Measurements from ENCODE around the gene TMCC1.

Gene TMCC1

DNA sequence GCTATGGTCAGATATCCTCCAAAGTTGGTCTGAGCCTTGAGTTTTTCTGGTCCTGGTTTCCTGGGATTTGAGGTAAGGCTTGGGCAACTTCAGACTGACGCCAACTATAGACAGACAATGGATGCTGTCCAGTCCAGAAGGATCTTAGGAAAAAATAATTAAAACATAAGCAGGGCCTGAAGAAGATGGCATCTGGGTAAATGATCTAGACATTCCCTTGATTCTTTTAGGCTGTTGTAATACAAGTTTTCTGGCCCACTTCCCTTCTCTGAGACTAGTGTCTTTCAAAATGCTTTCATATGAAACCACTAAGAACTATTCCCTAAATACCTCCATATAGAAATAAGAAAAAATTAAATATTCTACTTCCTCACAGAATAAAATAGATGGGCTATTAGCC, 239.4 kb downstream of the TMCC1 start:
- TF ChIP-seq, protein P1, sequence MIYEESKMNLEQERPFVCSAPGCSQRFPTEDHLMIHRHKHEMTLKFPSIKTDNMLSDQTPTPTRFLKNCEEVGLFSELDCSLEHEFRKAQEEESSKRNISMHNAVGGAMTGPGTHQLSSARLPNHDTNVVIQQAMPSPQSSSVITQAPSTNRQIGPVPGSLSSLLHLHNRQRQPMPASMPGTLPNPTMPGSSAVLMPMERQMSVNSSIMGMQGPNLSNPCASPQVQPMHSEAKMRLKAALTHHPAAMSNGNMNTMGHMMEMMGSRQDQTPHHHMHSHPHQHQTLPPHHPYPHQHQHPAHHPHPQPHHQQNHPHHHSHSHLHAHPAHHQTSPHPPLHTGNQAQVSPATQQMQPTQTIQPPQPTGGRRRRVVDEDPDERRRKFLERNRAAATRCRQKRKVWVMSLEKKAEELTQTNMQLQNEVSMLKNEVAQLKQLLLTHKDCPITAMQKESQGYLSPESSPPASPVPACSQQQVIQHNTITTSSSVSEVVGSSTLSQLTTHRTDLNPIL (CRISPR knock-in tag; IDR thresholded peaks at IDR 0.05; ENCODE audit: low read depth) = 0 out of 2 replicates have a peak, but pooled peaks have one; percentile 29
- TF ChIP-seq ZFP3 (CRISPR knock-in tag; IDR thresholded peaks at IDR 0.05) = 0 out of 2 replicates have a peak, but pooled peaks have one; percentile 27
- TF ChIP-seq RARB (CRISPR knock-in tag; IDR thresholded peaks at IDR 0.05) = no peak
- 0 out of 2 replicates have a peak, but pooled peaks have one; percentile 20 for TF ChIP-seq ESRRG (CRISPR knock-in tag; IDR thresholded peaks at IDR 0.05)
- no peak for TF ChIP-seq ZFP30 (CRISPR knock-in tag; IDR thresholded peaks at IDR 0.05)
- TF ChIP-seq, protein P2, sequence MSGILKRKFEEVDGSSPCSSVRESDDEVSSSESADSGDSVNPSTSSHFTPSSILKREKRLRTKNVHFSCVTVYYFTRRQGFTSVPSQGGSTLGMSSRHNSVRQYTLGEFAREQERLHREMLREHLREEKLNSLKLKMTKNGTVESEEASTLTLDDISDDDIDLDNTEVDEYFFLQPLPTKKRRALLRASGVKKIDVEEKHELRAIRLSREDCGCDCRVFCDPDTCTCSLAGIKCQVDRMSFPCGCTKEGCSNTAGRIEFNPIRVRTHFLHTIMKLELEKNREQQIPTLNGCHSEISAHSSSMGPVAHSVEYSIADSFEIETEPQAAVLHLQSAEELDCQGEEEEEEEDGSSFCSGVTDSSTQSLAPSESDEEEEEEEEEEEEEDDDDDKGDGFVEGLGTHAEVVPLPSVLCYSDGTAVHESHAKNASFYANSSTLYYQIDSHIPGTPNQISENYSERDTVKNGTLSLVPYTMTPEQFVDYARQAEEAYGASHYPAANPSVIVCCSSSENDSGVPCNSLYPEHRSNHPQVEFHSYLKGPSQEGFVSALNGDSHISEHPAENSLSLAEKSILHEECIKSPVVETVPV (CRISPR knock-in tag; IDR thresholded peaks at IDR 0.05) = no peak
- TF ChIP-seq, protein P3, sequence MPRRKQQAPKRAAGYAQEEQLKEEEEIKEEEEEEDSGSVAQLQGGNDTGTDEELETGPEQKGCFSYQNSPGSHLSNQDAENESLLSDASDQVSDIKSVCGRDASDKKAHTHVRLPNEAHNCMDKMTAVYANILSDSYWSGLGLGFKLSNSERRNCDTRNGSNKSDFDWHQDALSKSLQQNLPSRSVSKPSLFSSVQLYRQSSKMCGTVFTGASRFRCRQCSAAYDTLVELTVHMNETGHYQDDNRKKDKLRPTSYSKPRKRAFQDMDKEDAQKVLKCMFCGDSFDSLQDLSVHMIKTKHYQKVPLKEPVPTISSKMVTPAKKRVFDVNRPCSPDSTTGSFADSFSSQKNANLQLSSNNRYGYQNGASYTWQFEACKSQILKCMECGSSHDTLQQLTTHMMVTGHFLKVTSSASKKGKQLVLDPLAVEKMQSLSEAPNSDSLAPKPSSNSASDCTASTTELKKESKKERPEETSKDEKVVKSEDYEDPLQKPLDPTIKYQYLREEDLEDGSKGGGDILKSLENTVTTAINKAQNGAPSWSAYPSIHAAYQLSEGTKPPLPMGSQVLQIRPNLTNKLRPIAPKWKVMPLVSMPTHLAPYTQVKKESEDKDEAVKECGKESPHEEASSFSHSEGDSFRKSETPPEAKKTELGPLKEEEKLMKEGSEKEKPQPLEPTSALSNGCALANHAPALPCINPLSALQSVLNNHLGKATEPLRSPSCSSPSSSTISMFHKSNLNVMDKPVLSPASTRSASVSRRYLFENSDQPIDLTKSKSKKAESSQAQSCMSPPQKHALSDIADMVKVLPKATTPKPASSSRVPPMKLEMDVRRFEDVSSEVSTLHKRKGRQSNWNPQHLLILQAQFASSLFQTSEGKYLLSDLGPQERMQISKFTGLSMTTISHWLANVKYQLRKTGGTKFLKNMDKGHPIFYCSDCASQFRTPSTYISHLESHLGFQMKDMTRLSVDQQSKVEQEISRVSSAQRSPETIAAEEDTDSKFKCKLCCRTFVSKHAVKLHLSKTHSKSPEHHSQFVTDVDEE (CRISPR knock-in tag; IDR thresholded peaks at IDR 0.05) = no peak
- no peak for TF ChIP-seq ZNF565 (CRISPR knock-in tag; conservative IDR thresholded peaks at IDR 0.05; ENCODE audit: low read depth)
- TF ChIP-seq ISL1 (CRISPR knock-in tag; IDR thresholded peaks at IDR 0.05) = peak; percentile 76
- no peak for TF ChIP-seq PPARA (CRISPR knock-in tag; IDR thresholded peaks at IDR 0.05; ENCODE audit: borderline replicate concordance)
- 0 out of 2 replicates have a peak, but pooled peaks have one; percentile 48 for TF ChIP-seq SNAI2 (CRISPR knock-in tag; IDR thresholded peaks at IDR 0.05)
- peak; percentile 50 for ATAC-seq

DNA sequence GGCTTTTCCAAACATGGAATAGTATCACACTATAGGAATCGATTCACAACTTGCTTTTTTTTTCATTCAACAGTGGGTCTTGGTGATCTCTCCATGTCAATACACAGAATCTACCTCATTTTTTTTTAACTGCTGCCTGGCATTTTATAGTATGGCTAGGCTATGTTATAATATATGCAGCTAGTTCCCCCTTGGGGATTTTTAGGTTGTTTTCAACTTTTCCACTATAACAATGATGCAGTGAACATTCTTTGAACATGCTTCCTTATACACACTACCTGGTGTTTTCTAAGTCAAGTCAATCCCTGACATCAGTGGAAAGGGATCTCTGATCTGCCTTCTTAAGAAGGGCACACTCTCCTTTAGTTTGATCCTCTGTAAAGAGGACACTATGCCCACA, 240.5 kb downstream of the TMCC1 start:
- TF ChIP-seq ZNF70 (CRISPR knock-in tag; IDR thresholded peaks at IDR 0.05) = no peak
- no peak for TF ChIP-seq ZFP3 (CRISPR knock-in tag; IDR thresholded peaks at IDR 0.05)
- no peak for TF ChIP-seq GLIS3 (CRISPR knock-in tag; IDR thresholded peaks at IDR 0.05)
- no peak for TF ChIP-seq TCF4 (CRISPR knock-in tag; IDR thresholded peaks at IDR 0.05; ENCODE audit: borderline replicate concordance)
- TF ChIP-seq ZC3H10 (CRISPR knock-in tag; IDR thresholded peaks at IDR 0.05) = no peak
- TF ChIP-seq ZFP30 (CRISPR knock-in tag; IDR thresholded peaks at IDR 0.05) = no peak
- TF ChIP-seq RARB (CRISPR knock-in tag; IDR thresholded peaks at IDR 0.05) = no peak
- TF ChIP-seq, protein P2 (CRISPR knock-in tag; IDR thresholded peaks at IDR 0.05) = no peak
- TF ChIP-seq TOX (CRISPR knock-in tag; IDR thresholded peaks at IDR 0.05; ENCODE audit: borderline replicate concordance) = no peak
- TF ChIP-seq, protein P1 (CRISPR knock-in tag; IDR thresholded peaks at IDR 0.05; ENCODE audit: low read depth) = no peak
- TF ChIP-seq ARNTL (CRISPR knock-in tag; IDR thresholded peaks at IDR 0.05; ENCODE audit: borderline replicate concordance, low read depth) = no peak
- no peak for TF ChIP-seq ESRRG (CRISPR knock-in tag; IDR thresholded peaks at IDR 0.05)
- TF ChIP-seq SNAI2 (CRISPR knock-in tag; IDR thresholded peaks at IDR 0.05) = no peak
- no peak for TF ChIP-seq OSR1 (CRISPR knock-in tag; IDR thresholded peaks at IDR 0.05)
- TF ChIP-seq, protein P3 (CRISPR knock-in tag; IDR thresholded peaks at IDR 0.05) = no peak
- no peak for TF ChIP-seq ZNF8 (CRISPR knock-in tag; IDR thresholded peaks at IDR 0.05)
- no peak for ATAC-seq
